ENCODE data around the gene RIT2.

DNA sequence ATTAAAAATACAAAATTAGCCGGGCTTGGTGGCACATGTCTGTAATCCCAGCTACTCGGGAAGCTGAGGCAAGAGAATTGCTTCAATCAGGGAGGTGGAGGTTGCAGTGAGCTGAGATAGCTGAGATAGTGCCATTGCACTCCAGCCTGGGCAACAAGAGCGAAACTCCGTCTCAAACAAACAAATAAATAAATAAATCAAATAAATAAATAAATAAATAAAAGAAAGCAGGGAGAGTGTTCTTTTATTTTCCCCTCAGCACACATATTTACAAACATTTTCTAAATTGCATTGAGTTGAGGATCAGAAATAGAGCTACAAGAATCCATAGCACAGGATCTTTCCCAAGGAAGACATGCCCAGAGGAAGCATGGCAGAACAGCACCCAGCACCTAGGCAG lies 71.9 kb downstream of the RIT2 start:
- TF ChIP-seq MXI1 (IDR thresholded peaks at IDR 0.05; ENCODE audit: borderline replicate concordance, low read depth, low read length), result no peak
- TF ChIP-seq CTCF (conservative IDR thresholded peaks at IDR 0.05; ENCODE audit: low read depth, low read length), result no peak
